CD4-positive, alpha-beta T cell treated with Interleukin-1 beta for 1 hour (primary cell): Measurements from ENCODE around the gene SEMA6A.

ENCODE experiments used
- DNase-seq, 2 donors: peaks; one replicate each; pipeline ENCODE4 v3.0.0-alpha.2; 2020 to 2022

The SEMA6A gene

GRCh38 chr5:116574367-116575325, at the start of gene SEMA6A:
Gene SEMA6A (minus strand): TSS chr5:116574823. CDS start chr5:116504944, 69,879 bp downstream.
- peak; percentile 19 to 49 for DNase-seq

- DNase-seq, result no peak
These were observed 47.9 kb upstream of the SEMA6A start for GRCh38 chr5:116622375-116623050.

- no peak for DNase-seq
These were observed 47.0 kb upstream of the SEMA6A start for GRCh38 chr5:116621599-116621998.

- no peak for DNase-seq
These were observed 42.3 kb upstream of the SEMA6A start for GRCh38 chr5:116616876-116617275.

GRCh38 chr5:116614603-116614920, 39.9 kb upstream of the SEMA6A start:
- no peak for DNase-seq

- no peak for DNase-seq
These were observed 38.8 kb upstream of the SEMA6A start for GRCh38 chr5:116613445-116613844.

- DNase-seq, result no peak
These were observed 37.8 kb upstream of the SEMA6A start for GRCh38 chr5:116612431-116612830.

- no peak for DNase-seq
These were observed 30.9 kb upstream of the SEMA6A start for GRCh38 chr5:116605310-116606070.

- DNase-seq, result no peak
These were observed 30.2 kb upstream of the SEMA6A start for GRCh38 chr5:116604805-116605204.

- no peak for DNase-seq
These were observed 26.3 kb upstream of the SEMA6A start for GRCh38 chr5:116600876-116601275.

GRCh38 chr5:116598911-116599310, 24.3 kb upstream of the SEMA6A start:
- DNase-seq, result no peak

- no peak for DNase-seq
These were observed 20.9 kb upstream of the SEMA6A start for GRCh38 chr5:116595498-116595897.

- DNase-seq, result no peak
These were observed 18.7 kb upstream of the SEMA6A start for GRCh38 chr5:116593340-116593739.

GRCh38 chr5:116585227-116585626, 10.6 kb upstream of the SEMA6A start:
- no peak for DNase-seq

- DNase-seq, result no peak
These were observed 9.2 kb upstream of the SEMA6A start for GRCh38 chr5:116583862-116584222.

- no peak for DNase-seq
These were observed 8.7 kb upstream of the SEMA6A start for GRCh38 chr5:116583085-116583861.

- DNase-seq, result no peak
These were observed 7.3 kb upstream of the SEMA6A start for GRCh38 chr5:116581910-116582309.

- DNase-seq, result no peak
These were observed 4.5 kb upstream of the SEMA6A start for GRCh38 chr5:116579144-116579543.

- no peak for DNase-seq
These were observed 4.1 kb upstream of the SEMA6A start for GRCh38 chr5:116578676-116579075.

GRCh38 chr5:116577064-116577788, 2.6 kb upstream of the SEMA6A start:
- DNase-seq, result no peak

GRCh38 chr5:116576053-116576713, 1.6 kb upstream of the SEMA6A start:
- peak in 1 of 2 donors; percentile 12 for DNase-seq
